Uterus (tissue), 2 donors: ENCODE data around the gene KRTAP5-7.

Experiments
- CTCF ChIP-seq, 4 experiments: fragments of 200-600 bp in 2 of 4; fragments of 450-650 bp in 2 of 4; sonication (generic) in 2 of 4; IDR thresholded peaks; one replicate each; pipeline ENCODE4 v1.5.1; 2016 to 2019; ENCODE audit warnings: antibody characterized with exemption in 4 of 4, mild to moderate bottlenecking in 2 of 4, moderate library complexity in 1 of 4
- POLR2A ChIP-seq, 2 donors: fragments of 450-650 bp; IDR thresholded peaks; one replicate each; pipeline ENCODE4 v1.6.1; 2016; ENCODE audit warnings: antibody characterized with exemption in 2 of 2, mild to moderate bottlenecking in 1 of 2, moderate library complexity in 1 of 2

DNA sequence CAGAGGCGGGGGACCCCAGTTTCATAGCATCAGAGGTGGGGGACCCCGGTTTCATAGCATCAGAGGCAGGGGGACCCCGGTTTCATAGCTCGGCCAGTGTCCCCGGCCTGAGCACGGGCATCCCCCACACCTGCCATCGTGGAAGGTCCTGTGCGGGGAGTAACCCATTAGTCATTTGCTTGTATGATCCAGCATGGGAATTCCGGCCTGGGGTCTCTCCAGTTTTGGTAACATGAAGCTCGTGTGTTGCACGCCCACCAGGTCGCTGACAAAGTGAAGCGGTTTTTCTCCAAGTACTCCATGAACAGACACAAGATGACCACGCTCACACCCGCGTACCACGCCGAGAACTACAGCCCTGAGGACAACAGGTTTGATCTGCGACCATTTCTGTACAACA is 29.0 kb upstream of the KRTAP5-7 start:
- TF ChIP-seq CTCF (IDR thresholded peaks at IDR 0.05) (no peak), POLR2A (IDR thresholded peaks at IDR 0.05) (no peak)
